ENCODE results near the gene SRI. TPM values are rescaled to one million over a fixed set of nuclear protein-coding genes. Genes with fewer than 3 reads are reported as not detected.
"Not testable (repeated sequence)": the region's sequence is repeated elsewhere in the genome, so short reads cannot be mapped to it uniquely, and the experiment has no call there.

SRI gene, protein sequence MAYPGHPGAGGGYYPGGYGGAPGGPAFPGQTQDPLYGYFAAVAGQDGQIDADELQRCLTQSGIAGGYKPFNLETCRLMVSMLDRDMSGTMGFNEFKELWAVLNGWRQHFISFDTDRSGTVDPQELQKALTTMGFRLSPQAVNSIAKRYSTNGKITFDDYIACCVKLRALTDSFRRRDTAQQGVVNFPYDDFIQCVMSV
- total RNA-seq, result 95.0 TPM
- polyA plus RNA-seq (ENCODE audit: insufficient read depth in 1 of 8, insufficient read length in 8 of 8, low replicate concordance in 1 of 8), result 100 to 1,000 TPM in 3 of 8 donors, 10 to 100 TPM in 5; 75.4 to 105 (median 91.4) TPM
- long read RNA-seq, donor 1, transcript SRI-206 (4 exons, 903 nt), result minor isoform, 21 of 72 reads
- long read RNA-seq, donor 1, transcript SRI-201 (8 exons, 2,010 nt), result major isoform, 24 of 72 reads
- long read RNA-seq, donor 1, partial matches to known transcripts, result 27 of 72 reads
- long read RNA-seq, donor 1, other reads (novel, unspliced or antisense), result 0 of 72 reads
- long read RNA-seq, donor 2, transcript SRI-201 (8 exons, 2,010 nt), result major isoform, 7 of 10 reads
- long read RNA-seq, donor 2, partial matches to known transcripts, result 0 of 10 reads
- long read RNA-seq, donor 2, other reads (novel, unspliced or antisense), result 0 of 10 reads
- long read RNA-seq, donor 3, transcript SRI-206 (4 exons, 903 nt), result minor isoform, 14 of 68 reads
- long read RNA-seq, donor 3, transcript SRI-201 (8 exons, 2,010 nt), result major isoform, 44 of 68 reads
- long read RNA-seq, donor 3, partial matches to known transcripts, result 8 of 68 reads
- long read RNA-seq, donor 3, other reads (novel, unspliced or antisense), result 0 of 68 reads
- long read RNA-seq, donor 4, transcript SRI-206 (4 exons, 903 nt), result minor isoform, 13 of 60 reads
- long read RNA-seq, donor 4, transcript SRI-201 (8 exons, 2,010 nt), result major isoform, 32 of 60 reads
- long read RNA-seq, donor 4, partial matches to known transcripts, result 10 of 60 reads
- long read RNA-seq, donor 4, other reads (novel, unspliced or antisense), result 0 of 60 reads
- long read RNA-seq, donor 5, transcript SRI-201 (8 exons, 2,010 nt), result major isoform, 119 of 347 reads
- long read RNA-seq, donor 5, transcript SRI-207 (6 exons, 1,024 nt), result minor isoform, 9 of 347 reads
- long read RNA-seq, donor 5, transcript SRI-206 (4 exons, 903 nt), result minor isoform, 74 of 347 reads
- long read RNA-seq, donor 5, partial matches to known transcripts, result 143 of 347 reads
- long read RNA-seq, donor 5, other reads (novel, unspliced or antisense), result 0 of 347 reads
- long read RNA-seq, donor 6, transcript SRI-201 (8 exons, 2,010 nt), result major isoform, 75 of 169 reads
- long read RNA-seq, donor 6, transcript SRI-206 (4 exons, 903 nt), result minor isoform, 41 of 169 reads
- long read RNA-seq, donor 6, transcript SRI-207 (6 exons, 1,024 nt), result minor isoform, 7 of 169 reads
- long read RNA-seq, donor 6, partial matches to known transcripts, result 46 of 169 reads
- long read RNA-seq, donor 6, other reads (novel, unspliced or antisense), result 0 of 169 reads
- long read RNA-seq, donor 7, transcript SRI-206 (4 exons, 903 nt), result minor isoform, 41 of 173 reads
- long read RNA-seq, donor 7, transcript SRI-201 (8 exons, 2,010 nt), result major isoform, 58 of 173 reads
- long read RNA-seq, donor 7, partial matches to known transcripts, result 72 of 173 reads
- long read RNA-seq, donor 7, other reads (novel, unspliced or antisense), result 0 of 173 reads
- long read RNA-seq, donor 8, transcript SRI-201 (8 exons, 2,010 nt), result major isoform, 55 of 104 reads
- long read RNA-seq, donor 8, transcript SRI-206 (4 exons, 903 nt), result minor isoform, 18 of 104 reads
- long read RNA-seq, donor 8, partial matches to known transcripts, result 29 of 104 reads
- long read RNA-seq, donor 8, other reads (novel, unspliced or antisense), result 0 of 104 reads
- long read RNA-seq, donor 9, transcript SRI-201 (8 exons, 2,010 nt), result major isoform, 46 of 149 reads
- long read RNA-seq, donor 9, transcript SRI-206 (4 exons, 903 nt), result minor isoform, 35 of 149 reads
- long read RNA-seq, donor 9, partial matches to known transcripts, result 65 of 149 reads
- long read RNA-seq, donor 9, other reads (novel, unspliced or antisense), result 0 of 149 reads
- long read RNA-seq, donor 10, transcript SRI-201 (8 exons, 2,010 nt), result major isoform, 74 of 168 reads
- long read RNA-seq, donor 10, transcript SRI-206 (4 exons, 903 nt), result minor isoform, 39 of 168 reads
- long read RNA-seq, donor 10, partial matches to known transcripts, result 52 of 168 reads
- long read RNA-seq, donor 10, other reads (novel, unspliced or antisense), result 0 of 168 reads
- long read RNA-seq, donor 11, transcript SRI-206 (4 exons, 903 nt), result minor isoform, 21 of 127 reads
- long read RNA-seq, donor 11, transcript SRI-201 (8 exons, 2,010 nt), result major isoform, 45 of 127 reads
- long read RNA-seq, donor 11, partial matches to known transcripts, result 55 of 127 reads
- long read RNA-seq, donor 11, other reads (novel, unspliced or antisense), result 0 of 127 reads

GRCh38 chr7:88219781-88220747 is at the start of gene SRI:
SRI (minus strand) TSS chr7:88220038; CDS start chr7:88220026, 12 bp downstream.
- no peaks in the 10 kb centered on the region for H3K27me3 ChIP-seq (ENCODE audit: control insufficient read depth, insufficient read depth, low read length)
- WGBS (ENCODE audit: insufficient coverage), result under 1% methylated on average over 63 of the region's 75 CpGs
- H3K9me3 ChIP-seq (replicated peaks; ENCODE audit: control insufficient read depth, low read depth, low read length), result no peaks in the 10 kb centered on the region
- DNase-seq, result peak; percentile 92
- H3K4me1 ChIP-seq (ENCODE audit: control insufficient read depth, insufficient read depth, low read length), result peaks cover 6% of the 10 kb centered on the region
- H3K36me3 ChIP-seq (ENCODE audit: control insufficient read depth, insufficient read depth, low read length), result peaks cover 17% of the 10 kb centered on the region
- H3K27ac ChIP-seq (ENCODE audit: low read length), result peak within 1 kb of the TSS; percentile 91
- H3K4me3 ChIP-seq (ENCODE audit: low read length), result peak within 1 kb of the TSS; percentile 91

DNA sequence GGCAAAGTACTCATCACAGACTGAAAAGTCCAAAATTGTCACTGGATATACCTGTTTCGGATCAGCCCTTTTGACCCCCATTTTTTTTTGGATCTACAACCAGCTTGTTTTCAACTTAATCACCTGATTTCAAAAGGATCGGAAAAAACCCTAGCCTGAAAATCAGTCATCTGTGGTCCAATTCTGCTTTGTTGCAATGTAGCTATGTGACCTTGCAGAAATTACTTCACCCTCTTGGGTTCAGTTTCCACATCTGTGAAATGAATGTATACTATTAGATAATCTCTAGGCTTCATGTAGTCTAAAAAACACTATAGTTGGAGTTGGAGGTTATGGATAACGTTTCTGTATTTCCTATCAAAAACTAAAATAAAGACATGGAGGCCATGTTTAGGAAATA is 49.7 kb upstream of the SRI start:
- Histone ChIP-seq H3K4me3 (ENCODE audit: low read length) (no peak overlapping the region), H3K9me3 (replicated peaks; ENCODE audit: control insufficient read depth, low read depth, low read length) (no peaks in the 10 kb centered on the region), H3K4me1 (ENCODE audit: control insufficient read depth, insufficient read depth, low read length) (no peaks in the 10 kb centered on the region), H3K36me3 (ENCODE audit: control insufficient read depth, insufficient read depth, low read length) (no peaks in the 10 kb centered on the region), H3K27me3 (ENCODE audit: control insufficient read depth, insufficient read depth, low read length) (no peaks in the 10 kb centered on the region), H3K27ac (ENCODE audit: low read length) (no peak overlapping the region)
- WGBS (ENCODE audit: insufficient coverage), result no CpG with 5 or more reads among the region's 3 CpGs
- DNase-seq, result no peak

- DNase-seq, result peak; percentile 13
- Histone ChIP-seq H3K9me3 (replicated peaks; ENCODE audit: control insufficient read depth, low read depth, low read length) (no peaks in the 10 kb centered on the region), H3K27me3 (ENCODE audit: control insufficient read depth, insufficient read depth, low read length) (no peaks in the 10 kb centered on the region), H3K27ac (ENCODE audit: low read length) (no peak overlapping the region), H3K36me3 (ENCODE audit: control insufficient read depth, insufficient read depth, low read length) (no peaks in the 10 kb centered on the region), H3K4me1 (ENCODE audit: control insufficient read depth, insufficient read depth, low read length) (no peaks in the 10 kb centered on the region), H3K4me3 (ENCODE audit: low read length) (no peak overlapping the region)
- WGBS (ENCODE audit: insufficient coverage), result 83% methylated on average over 1 of the region's 2 CpGs
Observed at GRCh38 chr7:88268858-88269257, 49.0 kb upstream of the SRI start.

DNA sequence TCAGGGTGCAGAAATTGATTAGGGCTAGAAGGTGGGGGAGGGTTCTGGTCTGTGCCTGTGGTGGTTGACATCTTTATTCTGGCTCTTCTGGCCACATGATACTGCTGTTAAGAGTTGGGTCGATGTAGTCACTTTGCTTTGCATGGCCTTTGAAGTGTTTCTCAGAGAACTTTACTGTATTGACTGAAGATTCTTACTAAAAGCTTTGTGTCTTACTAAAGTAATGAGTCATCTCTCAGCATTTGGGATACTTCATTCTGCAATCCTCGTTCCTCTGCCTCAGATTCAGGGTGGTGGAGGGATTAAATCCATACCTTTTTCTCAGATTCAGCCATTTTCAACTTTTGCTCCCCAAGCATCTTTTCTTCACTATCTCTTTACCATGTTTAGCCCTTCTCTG is 48.2 kb upstream of the SRI start:
- H3K27me3 ChIP-seq (ENCODE audit: control insufficient read depth, insufficient read depth, low read length), result no peaks in the 10 kb centered on the region
- no peaks in the 10 kb centered on the region for H3K36me3 ChIP-seq (ENCODE audit: control insufficient read depth, insufficient read depth, low read length)
- H3K27ac ChIP-seq (ENCODE audit: low read length), result no peak overlapping the region
- DNase-seq, result no peak
- no peaks in the 10 kb centered on the region for H3K4me1 ChIP-seq (ENCODE audit: control insufficient read depth, insufficient read depth, low read length)
- no CpG with 5 or more reads among the region's 2 CpGs for WGBS (ENCODE audit: insufficient coverage)
- H3K4me3 ChIP-seq (ENCODE audit: low read length), result no peak overlapping the region
- H3K9me3 ChIP-seq (replicated peaks; ENCODE audit: control insufficient read depth, low read depth, low read length), result no peaks in the 10 kb centered on the region

GRCh38 chr7:88267421-88267820 is 47.6 kb upstream of the SRI start:
- H3K4me3 ChIP-seq (ENCODE audit: low read length), result no peak overlapping the region
- H3K4me1 ChIP-seq (ENCODE audit: control insufficient read depth, insufficient read depth, low read length), result no peaks in the 10 kb centered on the region
- WGBS (ENCODE audit: insufficient coverage), result 100% methylated on average over 2 of the region's 4 CpGs
- no peak for DNase-seq
- H3K27me3 ChIP-seq (ENCODE audit: control insufficient read depth, insufficient read depth, low read length), result no peaks in the 10 kb centered on the region
- no peaks in the 10 kb centered on the region for H3K36me3 ChIP-seq (ENCODE audit: control insufficient read depth, insufficient read depth, low read length)
- H3K27ac ChIP-seq (ENCODE audit: low read length), result no peak overlapping the region
- no peaks in the 10 kb centered on the region for H3K9me3 ChIP-seq (replicated peaks; ENCODE audit: control insufficient read depth, low read depth, low read length)

- WGBS (ENCODE audit: insufficient coverage), result 60% methylated on average over 2 of the region's 3 CpGs
- H3K36me3 ChIP-seq (ENCODE audit: control insufficient read depth, insufficient read depth, low read length); H3K27me3 ChIP-seq (ENCODE audit: control insufficient read depth, insufficient read depth, low read length); H3K27ac ChIP-seq (ENCODE audit: low read length); H3K4me1 ChIP-seq (ENCODE audit: control insufficient read depth, insufficient read depth, low read length); H3K4me3 ChIP-seq (ENCODE audit: low read length); H3K9me3 ChIP-seq (replicated peaks; ENCODE audit: control insufficient read depth, low read depth, low read length); DNase-seq: not testable (repeated sequence)
Observed at GRCh38 chr7:88264987-88265386, 45.1 kb upstream of the SRI start.

- H3K27me3 ChIP-seq (ENCODE audit: control insufficient read depth, insufficient read depth, low read length), result no peaks in the 10 kb centered on the region
- no peak for DNase-seq
- WGBS (ENCODE audit: insufficient coverage), result 98% methylated on average over 4 of the region's 4 CpGs
Observed at GRCh38 chr7:88262562-88262961, 42.7 kb upstream of the SRI start.

DNA sequence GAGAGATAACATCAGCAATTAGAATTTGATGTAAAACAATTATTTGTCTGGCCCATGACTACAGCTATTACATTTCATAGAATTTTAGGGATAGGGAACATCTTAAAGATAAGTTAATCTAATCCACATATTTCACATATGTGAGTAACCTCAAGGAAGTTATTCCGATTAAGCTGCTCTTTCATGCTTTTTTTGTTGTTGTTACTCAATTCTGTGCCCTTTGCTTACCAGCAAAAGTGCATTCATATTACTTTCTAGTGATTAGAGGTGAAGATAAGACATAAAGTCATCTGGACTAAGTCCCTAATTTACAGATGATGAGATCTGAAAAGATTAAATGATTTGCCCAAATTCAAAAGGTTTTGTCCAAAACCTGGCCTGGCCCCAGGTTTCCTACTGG is 40.9 kb upstream of the SRI start:
- WGBS (ENCODE audit: insufficient coverage), result no CpG with 5 or more reads among the region's 1 CpG
- no peak overlapping the region for H3K4me3 ChIP-seq (ENCODE audit: low read length)
- peaks cover under 1% of the 10 kb centered on the region for H3K9me3 ChIP-seq (replicated peaks; ENCODE audit: control insufficient read depth, low read depth, low read length)
- no peaks in the 10 kb centered on the region for H3K4me1 ChIP-seq (ENCODE audit: control insufficient read depth, insufficient read depth, low read length)
- DNase-seq, result no peak
- H3K27me3 ChIP-seq (ENCODE audit: control insufficient read depth, insufficient read depth, low read length), result no peaks in the 10 kb centered on the region
- H3K36me3 ChIP-seq (ENCODE audit: control insufficient read depth, insufficient read depth, low read length), result no peaks in the 10 kb centered on the region
- H3K27ac ChIP-seq (ENCODE audit: low read length), result no peak overlapping the region

More at GRCh38 chr7:88262562-88262961, 42.7 kb upstream of the SRI start:
- Histone ChIP-seq H3K4me1 (ENCODE audit: control insufficient read depth, insufficient read depth, low read length) (no peaks in the 10 kb centered on the region), H3K36me3 (ENCODE audit: control insufficient read depth, insufficient read depth, low read length) (no peaks in the 10 kb centered on the region), H3K9me3 (replicated peaks; ENCODE audit: control insufficient read depth, low read depth, low read length) (no peaks in the 10 kb centered on the region), H3K27ac (ENCODE audit: low read length) (no peak overlapping the region), H3K4me3 (ENCODE audit: low read length) (no peak overlapping the region)

Data from muscle of leg (tissue), 16 donors.